ENCODE results near the gene PSMF1.

PSMF1 gene

DNA sequence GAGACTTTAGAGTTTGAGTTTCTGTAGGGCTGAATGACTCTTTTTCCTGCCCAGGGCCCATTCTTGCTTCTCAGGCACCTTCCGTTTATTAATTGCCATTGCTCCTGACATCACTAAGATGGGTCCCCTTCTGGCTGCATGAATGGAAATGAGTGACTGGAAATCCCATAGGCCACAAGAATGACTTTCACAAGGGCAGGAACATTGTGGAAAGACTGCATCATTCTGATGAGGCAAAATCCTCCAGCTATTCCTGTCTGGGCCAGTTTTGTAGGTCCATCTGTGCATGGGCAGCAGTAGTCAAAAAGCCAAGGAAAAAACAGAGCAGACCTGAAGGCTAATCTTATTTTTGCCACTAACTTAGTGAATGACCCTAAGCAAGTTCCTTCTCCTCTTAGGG lies 47.1 kb downstream of the PSMF1 start:
- no peak for DNase-seq

GRCh38 chr20:1165941-1166340 lies 47.5 kb downstream of the PSMF1 start:
- no peak for DNase-seq

- DNase-seq: no peak
Observed at GRCh38 chr20:1166948-1167720, 48.7 kb downstream of the PSMF1 start.

DNA sequence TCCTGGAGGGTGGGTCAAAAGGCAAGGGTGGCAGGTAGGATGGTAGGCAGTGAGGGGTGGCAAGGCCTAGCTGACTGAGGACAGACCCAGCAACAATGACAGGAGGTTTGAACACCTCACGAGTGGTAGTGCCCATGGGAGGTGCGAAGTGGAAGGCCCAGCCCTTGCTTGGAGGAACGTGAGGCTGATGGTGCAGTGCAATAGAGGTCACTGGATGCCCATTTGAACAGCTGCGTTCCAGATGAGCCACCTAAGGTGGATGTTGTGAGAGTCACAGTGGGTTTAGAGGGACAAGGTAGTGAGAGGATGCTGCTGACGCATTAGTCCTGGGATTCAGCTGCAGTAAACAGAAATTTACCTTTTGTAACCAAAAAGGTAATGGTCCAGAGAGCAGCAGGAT lies 50.8 kb downstream of the PSMF1 start:
- DNase-seq: no peak

- no peak for DNase-seq
Observed at GRCh38 chr20:1171461-1172093, 53.2 kb downstream of the PSMF1 start.

GRCh38 chr20:1173698-1174097 lies 55.3 kb downstream of the PSMF1 start:
- no peak for DNase-seq

DNA sequence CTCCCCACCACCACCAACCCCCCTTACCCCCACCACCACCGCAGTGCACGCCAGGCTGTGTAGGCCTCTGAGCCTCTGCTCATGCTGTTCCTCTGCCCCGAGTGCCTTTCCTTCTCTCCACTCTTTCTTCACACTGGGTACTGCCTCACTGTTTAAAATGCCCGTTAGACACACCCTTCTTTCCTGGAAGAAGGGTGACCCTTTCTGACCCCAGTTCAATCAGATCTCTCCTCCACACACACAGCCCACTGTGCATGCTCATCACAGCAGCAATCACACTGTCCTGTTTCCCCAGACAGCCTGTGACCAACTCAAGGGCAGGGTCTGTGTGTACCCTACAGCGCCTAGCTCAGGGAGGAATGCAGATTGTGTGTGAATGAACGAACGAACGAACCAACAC lies 56.4 kb downstream of the PSMF1 start:
- no peak for DNase-seq

DNA sequence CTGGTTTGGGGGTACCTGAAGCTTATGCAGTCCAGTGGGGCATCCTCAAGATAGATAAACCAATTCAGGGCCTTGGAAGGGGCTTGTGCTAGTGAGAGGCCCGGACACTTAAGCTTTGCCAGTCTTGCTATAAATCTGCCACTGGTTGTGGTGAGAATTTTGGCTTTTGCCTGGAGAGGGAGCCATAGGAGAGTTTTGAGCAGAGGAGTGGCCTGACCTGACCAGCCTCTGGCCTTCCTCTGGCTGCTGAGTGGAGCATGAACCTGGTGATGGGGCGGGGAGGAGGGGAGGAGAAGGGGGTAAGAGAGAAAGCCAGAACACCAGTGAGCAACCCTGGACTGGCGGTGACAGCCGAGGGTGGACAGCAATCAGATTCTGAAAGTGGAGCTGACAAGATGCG lies 59.3 kb downstream of the PSMF1 start:
- no peak for DNase-seq

- no peak for DNase-seq
Observed at GRCh38 chr20:1178103-1178502, 59.7 kb downstream of the PSMF1 start.

DNA sequence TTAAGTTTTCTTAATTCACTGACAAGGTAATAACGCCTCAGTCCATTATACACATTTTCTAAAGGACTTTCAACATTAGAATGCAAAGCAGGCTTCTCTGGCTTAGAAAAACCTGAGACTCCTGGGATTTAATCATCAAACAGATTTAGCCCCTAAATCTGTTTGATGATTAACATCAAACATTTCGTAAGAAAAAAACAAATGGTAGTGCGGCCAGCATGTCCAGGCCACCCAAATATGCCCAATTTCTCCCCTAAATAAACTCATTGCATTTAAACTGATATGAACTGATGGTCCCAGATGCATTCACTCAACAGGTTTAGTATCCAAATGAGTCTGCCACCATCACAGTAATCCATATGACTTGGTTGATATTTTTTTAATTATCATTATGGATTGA lies 60.2 kb downstream of the PSMF1 start:
- no peak for DNase-seq

DNA sequence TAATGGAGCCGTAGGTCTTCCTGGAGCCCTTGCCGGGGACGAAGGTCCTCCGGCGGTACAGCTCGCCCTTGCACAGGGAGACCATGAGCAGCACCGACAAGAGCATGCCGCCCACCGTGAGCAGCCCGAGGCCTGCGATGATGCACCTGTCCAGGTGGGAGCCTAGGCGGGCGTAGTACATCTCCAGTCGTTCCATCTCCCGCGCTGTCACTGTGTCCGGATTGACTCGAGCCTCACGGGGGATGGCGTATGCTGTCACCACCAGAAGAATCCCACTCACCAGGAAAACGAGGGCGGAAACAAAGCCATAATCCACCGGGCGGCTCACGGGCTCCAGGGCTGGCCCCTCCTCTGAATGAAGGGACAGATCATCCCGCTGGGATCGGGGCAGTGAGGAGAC lies 62.5 kb downstream of the PSMF1 start:
- no peak for DNase-seq

GRCh38 chr20:1182106-1182505 lies 63.7 kb downstream of the PSMF1 start:
- DNase-seq: no peak

- DNase-seq: no peak
Observed at GRCh38 chr20:1183153-1183552, 64.8 kb downstream of the PSMF1 start.

DNA sequence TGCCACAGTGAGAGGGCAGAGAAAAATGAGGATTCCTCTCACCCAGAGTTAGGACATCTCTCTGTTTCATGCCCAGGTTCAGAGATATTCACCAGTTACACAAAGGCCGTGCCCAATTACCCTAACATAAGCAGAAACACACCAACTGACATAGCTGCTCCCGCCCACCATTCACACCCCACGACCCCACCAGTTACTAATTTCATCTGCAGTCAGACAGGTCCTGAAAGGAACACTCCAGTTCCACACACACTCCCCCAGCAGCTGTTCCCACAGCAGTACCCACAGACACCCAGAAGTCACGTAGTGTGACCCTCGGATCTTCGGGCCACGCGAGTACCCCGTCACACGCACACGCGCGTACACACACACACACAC lies 65.8 kb downstream of the PSMF1 start:
- no peak for DNase-seq

DNA sequence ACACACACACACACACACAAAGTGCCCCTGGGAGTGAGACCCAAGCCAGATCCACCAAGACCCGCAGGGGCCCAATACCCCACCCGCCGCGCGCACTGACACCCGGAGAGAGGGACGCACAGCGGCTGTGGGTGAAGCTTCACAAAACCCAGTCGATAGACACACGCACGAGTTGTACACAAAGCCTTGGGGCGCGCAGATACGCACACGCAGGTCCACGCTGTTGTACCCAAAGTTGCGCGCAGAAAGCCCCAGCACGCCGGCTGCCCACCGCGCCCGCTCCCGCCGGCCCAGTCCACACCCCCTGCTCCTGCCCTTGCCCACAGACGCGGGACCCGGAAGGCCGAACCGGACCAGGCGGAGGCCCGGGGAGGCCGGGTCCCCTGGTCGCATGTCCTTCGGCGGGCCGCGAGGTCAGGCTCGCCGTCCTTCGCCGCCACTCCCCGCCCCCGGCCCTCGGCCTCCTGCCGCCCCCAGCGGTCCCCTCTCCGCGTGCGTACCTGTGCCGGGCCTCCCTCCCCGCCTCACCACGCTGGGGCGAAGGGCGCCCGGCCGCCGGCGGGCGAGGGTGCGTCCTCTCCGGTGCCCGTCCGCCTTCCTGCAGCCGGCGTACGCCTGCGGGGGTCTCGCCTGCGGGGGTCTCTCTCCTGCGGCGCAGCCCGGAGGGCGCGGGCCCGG lies 66.4 kb downstream of the PSMF1 start, which contains the start of gene TMEM74B:
TMEM74B (minus strand) TSS at position 344 of the 678 bp plus-strand sequence. CDS start 1,180 bp downstream, outside the sequence.
- DNase-seq: no peak

DNA sequence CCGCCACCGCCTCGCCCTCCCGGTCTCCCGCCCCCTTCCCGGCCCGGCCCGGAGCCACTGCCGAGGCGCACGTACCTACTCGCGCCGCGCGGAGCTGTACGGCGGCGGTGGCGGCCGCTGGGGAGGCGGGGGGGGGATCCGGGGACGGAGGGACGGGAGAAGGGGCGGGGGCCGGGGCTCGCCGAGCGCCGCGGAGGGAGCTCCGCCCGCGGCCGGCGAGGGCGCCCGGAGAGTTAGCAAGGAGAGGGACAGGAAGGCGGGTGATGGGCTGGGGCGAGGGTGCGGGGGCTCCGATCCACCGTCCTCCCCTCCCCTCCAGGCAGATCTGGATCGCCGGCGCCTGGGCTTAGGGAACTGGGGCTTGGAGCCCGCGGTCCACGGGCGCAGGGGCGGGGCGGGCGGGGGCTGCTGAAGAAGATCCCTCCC lies 66.9 kb downstream of the PSMF1 start:
- DNase-seq: no peak

- no peak for DNase-seq
Observed at GRCh38 chr20:1185790-1186334, 67.5 kb downstream of the PSMF1 start.

DNA sequence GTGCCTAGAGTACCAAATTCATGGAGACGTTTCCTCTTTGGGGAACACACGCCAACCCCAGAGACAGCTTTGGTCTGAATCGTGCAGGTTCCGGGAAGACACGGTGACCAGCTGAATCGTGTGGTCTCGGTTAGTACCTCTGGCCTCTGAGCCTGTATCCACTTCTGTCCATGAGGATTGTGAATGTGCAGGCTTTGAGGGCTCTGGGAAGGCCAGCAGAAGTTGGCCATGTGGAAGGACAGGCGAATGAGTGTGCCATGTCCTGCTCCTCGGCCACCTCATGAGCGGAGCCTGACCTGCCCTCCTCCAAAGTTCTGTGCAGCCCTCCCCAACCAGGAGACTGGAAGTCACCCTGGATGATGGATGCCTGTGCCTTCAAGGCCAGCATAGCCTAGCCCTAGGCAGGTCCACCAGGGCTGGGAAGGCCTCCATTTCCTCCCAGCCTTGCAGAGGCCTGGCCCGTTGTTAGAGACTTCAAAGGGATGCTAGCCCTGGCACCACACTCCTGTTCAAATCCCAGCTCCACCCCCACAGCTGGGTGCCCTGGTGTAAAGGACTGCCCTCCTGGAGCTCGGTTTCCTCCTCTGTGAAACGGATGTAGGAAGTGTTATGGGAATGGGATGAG lies 68.1 kb downstream of the PSMF1 start:
- no peak for DNase-seq

DNA sequence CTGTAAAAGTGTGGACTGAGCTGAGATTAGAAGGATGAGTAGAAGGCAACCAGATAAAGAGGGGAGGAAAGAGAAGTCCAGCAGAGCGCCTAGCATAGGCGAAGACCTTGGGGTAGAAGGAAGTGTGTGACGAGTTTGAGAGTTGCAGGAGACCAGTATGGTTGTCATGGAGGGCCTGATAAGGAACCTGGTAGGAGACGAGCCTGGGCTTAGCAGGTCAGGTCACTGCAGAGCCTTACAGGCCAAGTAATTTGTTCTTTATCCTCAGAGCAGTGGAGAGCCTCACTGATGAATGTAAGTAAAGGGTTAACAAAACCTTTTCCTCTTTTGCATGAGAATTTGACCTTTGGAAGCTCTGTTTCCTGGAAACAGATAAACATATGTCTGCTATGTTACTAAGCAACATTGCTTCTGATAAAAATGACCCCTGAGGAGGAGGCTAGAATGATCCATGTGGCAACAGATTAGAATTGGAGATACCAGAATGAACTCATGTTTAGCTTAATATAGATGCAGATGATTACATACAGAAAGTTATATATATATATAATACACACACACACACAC lies 69.3 kb downstream of the PSMF1 start:
- DNase-seq: no peak

DNA sequence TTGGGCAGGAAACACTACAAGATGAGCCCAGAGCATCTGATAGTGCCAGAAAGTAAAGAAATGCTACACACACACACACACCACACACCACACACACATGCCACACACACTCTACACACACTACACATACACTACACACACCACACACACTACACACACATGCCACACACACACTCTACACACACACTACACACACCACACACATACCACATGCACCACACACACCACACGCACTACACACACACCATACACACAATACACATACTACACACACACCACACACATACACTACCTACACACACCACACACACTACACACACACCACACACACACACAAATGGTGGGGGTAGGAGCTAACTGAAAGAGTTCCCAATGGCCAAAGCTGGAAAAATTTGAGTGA lies 69.9 kb downstream of the PSMF1 start:
- no peak for DNase-seq

DNA sequence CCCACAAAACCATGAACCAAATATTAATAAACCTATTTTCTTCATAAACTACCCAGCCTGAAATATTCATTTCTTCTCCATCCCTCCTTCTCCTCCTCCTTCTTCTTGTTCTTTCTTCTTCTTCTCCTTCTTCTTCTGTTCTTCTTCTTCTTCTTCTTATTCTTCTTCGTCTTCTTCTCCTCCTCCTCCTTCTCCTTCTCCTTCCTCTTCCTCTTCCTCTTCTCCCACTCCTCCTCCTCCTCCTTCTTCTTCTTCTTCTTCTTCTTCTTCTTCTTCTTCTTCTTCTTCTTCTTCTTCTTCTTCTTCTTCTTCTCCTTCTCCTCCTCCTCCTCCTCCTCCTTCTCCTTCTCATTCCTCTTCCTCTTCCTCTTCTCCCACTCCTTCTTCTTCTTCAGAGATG lies 71.4 kb downstream of the PSMF1 start:
- no peak for DNase-seq

DNA sequence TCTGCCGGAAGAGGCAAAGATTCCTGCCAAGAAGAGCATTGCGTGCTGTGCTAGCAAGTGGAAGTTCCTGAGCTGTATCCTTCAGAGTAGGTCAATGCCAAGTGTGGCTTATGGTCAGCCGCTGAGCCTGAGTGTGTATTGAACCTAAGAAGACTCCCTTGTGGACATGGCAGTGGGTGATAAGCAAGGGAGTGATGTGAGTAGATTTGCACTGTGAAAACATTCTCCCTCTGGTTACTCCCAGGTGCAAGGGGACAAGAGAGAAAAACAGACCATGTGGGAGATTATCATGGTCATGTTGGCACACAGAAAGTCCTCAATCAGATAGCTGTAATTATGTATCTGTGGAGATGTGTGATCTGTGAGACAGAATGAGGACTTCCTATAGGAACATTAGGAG lies 72.4 kb downstream of the PSMF1 start:
- DNase-seq: no peak

- no peak for DNase-seq
Observed at GRCh38 chr20:1191299-1191698, 72.9 kb downstream of the PSMF1 start.

Data from hippocampal formation (tissue), 2 donors.